GM19351 (cell line): Measurements from ENCODE around the gene GSC2.

Experiments used
- ATAC-seq: cut with Tn5 transposase; IDR thresholded peaks from one replicate; pipeline ENCODE4 v1.9.1; 2021; ENCODE audit warnings: mild to moderate bottlenecking, moderate library complexity; ENCODE audit not compliant: unreplicated experiment

Gene GSC2

GRCh38 chr22:19134176-19134831, 15.8 kb downstream of the GSC2 start:
- no peak for ATAC-seq

DNA sequence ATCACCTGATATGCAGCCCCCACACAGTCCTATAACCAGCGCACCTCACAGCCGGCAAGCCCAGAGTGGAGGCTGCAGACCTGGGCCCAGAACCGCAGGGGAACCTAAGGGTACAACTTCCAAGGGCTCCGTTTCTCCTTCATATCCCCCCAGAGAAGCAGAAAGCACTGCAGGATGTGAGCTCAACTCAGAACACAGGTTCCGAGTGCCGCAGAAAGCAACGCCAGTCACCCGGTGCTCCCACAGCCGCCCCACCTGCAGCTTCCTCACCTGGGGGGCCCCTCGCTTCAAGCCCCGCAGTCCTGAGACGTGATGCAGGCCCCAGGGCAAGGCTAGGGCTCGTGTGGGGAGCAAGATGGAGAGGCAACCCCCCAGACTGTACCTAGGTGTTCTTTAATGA, 16.5 kb downstream of the GSC2 start:
- ATAC-seq, result no peak

- ATAC-seq, result no peak
Measured at GRCh38 chr22:19132693-19133400, 17.2 kb downstream of the GSC2 start.

DNA sequence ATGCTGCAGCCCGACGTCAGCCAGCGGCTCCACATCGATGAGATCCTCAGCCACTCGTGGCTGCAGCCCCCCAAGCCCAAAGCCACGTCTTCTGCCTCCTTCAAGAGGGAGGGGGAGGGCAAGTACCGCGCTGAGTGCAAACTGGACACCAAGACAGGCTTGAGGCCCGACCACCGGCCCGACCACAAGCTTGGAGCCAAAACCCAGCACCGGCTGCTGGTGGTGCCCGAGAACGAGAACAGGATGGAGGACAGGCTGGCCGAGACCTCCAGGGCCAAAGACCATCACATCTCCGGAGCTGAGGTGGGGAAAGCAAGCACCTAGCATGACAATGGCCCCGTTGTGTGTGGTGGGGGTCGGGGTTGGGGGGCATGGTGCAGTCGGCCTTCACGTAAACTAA, 17.9 kb downstream of the GSC2 start:
- ATAC-seq, result no peak

DNA sequence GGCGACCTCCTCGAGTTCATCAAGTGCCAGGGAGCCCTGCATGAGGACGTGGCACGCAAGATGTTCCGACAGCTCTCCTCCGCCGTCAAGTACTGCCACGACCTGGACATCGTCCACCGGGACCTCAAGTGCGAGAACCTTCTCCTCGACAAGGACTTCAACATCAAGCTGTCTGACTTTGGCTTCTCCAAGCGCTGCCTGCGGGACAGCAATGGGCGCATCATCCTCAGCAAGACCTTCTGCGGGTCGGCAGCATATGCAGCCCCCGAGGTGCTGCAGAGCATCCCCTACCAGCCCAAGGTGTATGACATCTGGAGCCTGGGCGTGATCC, 18.4 kb downstream of the GSC2 start:
- ATAC-seq, result no peak

DNA sequence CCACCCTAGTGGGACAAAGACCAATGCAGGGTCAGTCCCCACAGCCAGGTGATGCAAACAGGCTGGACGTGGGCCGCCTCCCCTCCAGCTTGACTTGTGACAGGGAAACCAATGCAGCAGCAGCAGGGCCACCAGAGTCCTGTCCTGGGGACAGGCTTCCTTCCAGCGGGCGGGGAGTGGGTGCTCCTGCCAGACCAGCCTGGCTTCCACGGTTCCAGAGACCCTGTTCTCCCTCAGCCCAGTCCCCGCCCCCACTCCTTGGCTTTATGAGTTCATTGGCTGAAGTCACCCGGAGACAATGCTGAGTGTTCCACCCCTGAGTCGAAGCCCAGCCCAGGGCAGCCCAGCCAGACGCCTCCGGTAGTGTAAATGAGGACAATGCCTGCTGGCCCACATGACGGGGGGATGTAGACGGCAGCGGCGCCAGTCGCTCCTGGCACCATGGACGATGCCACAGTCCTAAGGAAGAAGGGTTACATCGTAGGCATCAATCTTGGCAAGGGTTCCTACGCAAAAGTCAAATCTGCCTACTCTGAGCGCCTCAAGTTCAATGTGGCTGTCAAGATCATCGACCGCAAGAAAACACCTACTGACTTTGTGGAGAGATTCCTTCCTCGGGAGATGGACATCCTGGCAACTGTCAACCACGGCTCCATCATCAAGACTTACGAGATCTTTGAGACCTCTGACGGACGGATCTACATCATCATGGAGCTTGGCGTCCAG, 19.0 kb downstream of the GSC2 start, which contains the start of gene TSSK2:
Gene TSSK2, plus strand, starts transcription at position 350 of the 726 bp plus-strand sequence. Its CDS starts 92 bp downstream, at position 442.
- no peak for ATAC-seq

DNA sequence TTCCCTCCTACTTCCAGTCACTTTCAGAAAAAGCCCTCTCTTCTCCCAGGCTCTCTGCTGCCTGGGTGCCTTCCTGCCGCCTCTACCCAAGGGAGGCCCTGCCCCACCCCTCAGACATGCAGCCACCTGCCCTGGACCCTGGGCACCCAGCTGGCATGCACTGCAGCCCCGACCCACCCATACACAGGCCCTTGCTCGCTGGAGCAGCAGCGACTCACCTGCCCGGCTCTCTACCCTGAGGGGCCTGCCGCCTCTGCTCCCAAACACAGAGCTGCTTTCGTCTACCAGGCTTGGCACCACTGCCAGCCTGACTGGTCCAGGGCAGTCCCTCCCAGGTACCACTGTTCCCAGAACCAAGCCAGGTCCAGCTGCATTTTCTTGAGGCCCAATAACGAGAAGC, 20.2 kb downstream of the GSC2 start:
- ATAC-seq, result no peak

- no peak for ATAC-seq
Measured at GRCh38 chr22:19128946-19129727, 21.0 kb downstream of the GSC2 start.

DNA sequence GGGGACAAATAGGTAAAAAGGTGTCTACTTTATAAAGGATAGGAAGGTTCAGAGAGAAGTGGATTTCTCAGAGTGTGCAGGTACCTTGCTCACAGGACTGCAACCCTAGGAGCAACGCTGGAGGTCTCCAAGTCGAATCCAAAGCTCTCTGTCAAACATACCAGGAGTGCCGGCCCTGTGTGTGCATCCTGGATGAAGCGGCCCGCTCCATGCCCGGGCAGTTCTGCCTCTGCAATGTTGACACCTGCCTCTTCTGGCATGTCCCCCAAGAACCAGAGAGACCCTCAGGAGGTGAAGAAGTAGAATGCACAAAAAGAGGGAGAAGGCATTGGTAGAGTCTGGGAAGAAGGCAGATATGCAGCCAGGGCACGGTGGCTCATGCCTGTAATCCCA, 22.1 kb downstream of the GSC2 start:
- no peak for ATAC-seq

DNA sequence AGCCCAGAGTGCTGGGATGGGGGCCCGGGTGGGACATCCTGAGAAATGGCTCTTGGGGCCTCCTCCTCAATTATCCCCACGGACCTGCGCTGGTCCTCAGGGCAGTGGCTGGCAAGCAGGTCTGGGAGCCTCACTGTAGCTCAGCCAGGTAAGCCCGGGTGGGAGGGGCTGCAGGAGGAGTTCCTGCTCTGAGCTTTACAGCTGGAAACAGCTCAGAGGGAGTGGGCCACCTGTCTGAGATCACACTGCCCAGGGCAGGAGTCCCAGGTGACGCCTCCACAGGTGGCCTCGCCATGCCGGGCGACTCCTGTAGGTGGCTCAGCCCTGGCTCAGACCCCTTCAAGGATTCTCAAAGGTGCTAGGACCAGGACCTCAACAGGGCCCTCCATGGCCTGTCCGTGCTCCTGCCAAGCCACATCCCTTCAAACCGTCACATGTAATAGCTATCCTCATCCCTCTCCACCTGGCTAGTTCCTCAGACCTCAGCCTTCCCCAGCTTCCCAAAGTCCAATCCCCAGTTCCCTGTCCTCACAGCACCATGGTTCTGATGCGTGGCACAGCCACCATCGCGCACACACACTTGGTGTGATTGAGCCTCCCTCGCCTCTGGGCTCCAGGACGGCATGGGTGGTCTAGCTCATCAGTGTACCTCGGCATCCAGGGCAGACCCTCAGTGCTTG, 22.6 kb downstream of the GSC2 start:
- ATAC-seq, result no peak

- no peak for ATAC-seq
Measured at GRCh38 chr22:19126309-19127273, 23.5 kb downstream of the GSC2 start.

DNA sequence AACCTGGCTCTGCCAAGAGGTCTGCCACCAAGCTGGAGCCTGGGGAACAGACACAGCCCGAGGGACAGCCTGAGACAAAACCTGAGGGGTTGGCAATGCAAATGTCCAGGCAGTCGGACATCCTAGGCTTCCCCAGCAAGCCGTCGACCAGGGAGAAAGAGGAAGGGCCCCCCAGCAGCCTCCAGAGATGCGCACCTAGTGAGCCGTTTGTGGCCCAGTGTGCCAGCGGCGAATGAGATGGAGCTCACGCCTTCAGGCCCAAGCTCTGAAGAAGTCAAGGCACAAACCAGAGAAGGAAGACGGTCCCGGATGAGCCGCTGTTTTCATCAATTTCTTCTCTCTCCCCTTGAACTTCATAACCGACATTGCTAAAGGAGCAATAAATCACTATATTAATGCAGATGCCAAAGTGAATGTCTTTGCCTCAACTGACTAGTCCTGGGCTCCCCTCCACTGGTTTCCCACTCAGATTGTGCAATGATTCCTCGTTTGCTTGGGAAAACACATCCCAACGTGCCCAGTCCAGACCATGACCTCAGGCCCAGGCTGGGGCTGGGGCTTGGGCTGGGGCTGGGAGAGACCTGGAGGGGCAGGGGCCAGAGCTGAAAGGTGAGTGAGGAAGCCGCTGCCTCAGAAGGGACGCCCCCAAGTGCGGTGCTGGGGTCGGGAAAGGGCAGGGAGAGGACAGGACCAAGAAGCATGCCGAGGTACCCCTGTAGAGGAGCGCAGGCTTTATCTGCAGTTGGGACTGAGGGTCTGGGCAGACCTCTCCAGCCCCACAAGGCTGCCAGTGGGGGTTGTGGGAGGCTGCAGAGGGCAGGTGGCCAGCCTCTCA, 24.4 kb downstream of the GSC2 start:
- no peak for ATAC-seq

GRCh38 chr22:19125011-19125410, 25.1 kb downstream of the GSC2 start:
- ATAC-seq, result no peak

- no peak for ATAC-seq
Measured at GRCh38 chr22:19124377-19124776, 25.7 kb downstream of the GSC2 start.

- no peak for ATAC-seq
Measured at GRCh38 chr22:19123936-19124335, 26.2 kb downstream of the GSC2 start.

DNA sequence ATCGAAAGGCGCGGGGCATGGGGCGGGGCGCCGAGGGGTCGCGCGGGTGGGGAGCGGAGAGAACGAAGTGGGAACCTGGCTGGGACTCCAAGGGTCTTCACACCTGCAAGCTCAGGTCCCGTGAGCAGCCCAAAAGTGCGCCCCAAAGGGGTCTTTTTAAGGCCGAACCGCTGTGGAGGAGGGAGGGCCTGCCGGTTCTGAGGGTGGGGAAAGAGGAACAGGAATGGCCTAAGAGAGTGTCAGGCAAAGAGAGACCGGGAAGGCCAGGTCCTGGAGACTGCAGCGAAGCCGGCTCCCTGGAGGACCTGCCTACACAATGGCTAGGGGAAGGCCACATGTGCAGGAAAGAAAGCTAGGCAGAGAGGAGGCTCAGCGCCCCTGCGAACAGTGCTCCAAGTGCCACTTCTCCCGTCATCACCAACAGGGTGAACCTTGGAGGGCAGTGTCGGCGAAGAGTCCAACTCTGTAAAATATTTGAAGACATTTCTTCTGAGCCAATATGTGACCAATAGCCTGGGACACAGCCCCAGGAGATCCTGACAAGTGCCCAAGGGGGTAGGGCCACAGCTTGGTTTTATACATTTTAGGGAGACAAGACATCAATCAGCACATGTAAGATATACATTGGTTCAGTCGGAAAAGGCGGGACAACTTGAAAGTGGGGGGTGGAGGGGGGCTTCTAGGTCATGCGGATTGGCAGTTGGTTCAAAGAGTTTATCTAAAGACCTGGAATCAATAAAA, 27.2 kb downstream of the GSC2 start:
- peak; percentile 0 for ATAC-seq

DNA sequence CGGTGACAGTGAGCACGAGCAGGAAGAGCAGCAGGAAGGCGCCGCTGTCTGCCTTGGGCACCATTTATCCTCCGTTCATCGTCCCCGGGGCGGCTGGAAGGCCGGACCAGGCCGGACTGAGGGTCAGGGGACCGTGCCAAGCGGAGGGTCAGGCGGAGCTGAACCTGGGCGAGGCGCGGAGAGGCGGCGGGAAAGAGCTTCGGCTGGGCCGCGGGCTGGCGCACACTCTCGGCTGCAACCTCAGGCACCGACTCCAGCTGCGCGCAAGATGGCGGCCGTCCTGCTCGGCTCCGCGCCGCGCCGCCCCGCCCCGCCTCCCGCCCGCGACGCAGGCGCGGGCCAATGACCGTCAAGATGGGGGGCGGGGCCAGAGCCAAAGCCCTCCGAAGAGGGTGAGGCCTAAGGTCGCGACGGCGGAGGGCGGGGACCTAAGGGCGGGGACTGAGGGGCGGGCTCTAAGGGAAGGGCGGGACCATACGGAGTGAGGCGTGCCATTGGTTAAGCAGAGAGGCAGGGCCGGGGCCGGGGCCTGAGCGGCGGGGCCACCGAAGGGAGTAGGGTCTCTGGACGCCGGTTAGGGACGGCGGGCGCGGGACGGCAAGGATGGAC, 27.8 kb downstream of the GSC2 start, which contains the start of gene DGCR2:
Gene DGCR2, minus strand, starts transcription at position 270 of the 609 bp plus-strand sequence. Its CDS starts 206 bp downstream, at position 64.
- ATAC-seq, result peak; percentile 80
